NCI-H128 (cell line): ENCODE data around the gene HSBP1L1.

Experiments used
- DNase-seq: peaks from one replicate; lab custom pipeline; 2025; ENCODE audit not compliant: unreplicated experiment; lab: John Stamatoyannopoulos, UW

The HSBP1L1 gene

DNA sequence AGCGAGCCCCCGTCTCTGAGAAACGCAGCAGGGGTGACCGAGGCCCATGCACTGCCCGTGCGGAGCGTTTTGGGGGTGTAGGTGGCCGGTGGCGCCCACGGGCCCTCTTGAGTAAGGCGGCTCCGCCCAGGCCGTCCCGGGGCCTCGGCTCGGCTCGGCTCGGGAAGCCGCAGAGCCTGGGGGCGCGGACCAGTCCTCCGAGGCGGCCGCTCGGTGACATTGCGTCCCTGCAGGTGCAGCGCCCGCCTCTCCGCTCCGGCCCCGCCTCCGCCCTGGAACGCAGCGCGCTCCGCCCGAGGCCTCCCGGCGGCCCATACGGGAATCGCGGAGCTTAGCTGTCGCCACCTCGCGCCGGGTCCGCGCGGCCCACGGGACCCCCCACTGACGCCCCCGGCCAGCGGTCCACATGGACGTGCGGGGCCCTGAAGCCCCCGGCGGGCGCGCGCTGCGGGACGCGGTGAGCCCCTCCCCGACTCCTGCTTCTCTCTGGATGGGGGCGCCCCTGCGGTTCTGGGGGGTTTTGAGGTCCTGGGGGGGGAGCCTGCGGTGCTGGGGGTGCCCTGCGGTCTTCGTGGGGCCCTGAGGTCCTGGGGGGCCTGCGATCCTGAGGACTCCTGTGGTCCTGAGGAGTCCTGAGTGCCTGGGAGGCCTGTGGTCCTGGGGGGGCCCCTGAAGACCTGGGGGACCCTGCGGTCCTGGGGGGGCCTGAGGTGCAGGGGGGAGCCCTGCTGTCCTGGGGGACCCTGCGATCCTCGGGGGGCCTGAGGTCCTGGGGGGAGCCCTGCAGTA lies at the start of gene HSBP1L1:
Gene HSBP1L1, plus strand, starts transcription at position 314 of the 789 bp plus-strand sequence. Its CDS starts 93 bp downstream, at position 407.
- DNase-seq = no peak

DNA sequence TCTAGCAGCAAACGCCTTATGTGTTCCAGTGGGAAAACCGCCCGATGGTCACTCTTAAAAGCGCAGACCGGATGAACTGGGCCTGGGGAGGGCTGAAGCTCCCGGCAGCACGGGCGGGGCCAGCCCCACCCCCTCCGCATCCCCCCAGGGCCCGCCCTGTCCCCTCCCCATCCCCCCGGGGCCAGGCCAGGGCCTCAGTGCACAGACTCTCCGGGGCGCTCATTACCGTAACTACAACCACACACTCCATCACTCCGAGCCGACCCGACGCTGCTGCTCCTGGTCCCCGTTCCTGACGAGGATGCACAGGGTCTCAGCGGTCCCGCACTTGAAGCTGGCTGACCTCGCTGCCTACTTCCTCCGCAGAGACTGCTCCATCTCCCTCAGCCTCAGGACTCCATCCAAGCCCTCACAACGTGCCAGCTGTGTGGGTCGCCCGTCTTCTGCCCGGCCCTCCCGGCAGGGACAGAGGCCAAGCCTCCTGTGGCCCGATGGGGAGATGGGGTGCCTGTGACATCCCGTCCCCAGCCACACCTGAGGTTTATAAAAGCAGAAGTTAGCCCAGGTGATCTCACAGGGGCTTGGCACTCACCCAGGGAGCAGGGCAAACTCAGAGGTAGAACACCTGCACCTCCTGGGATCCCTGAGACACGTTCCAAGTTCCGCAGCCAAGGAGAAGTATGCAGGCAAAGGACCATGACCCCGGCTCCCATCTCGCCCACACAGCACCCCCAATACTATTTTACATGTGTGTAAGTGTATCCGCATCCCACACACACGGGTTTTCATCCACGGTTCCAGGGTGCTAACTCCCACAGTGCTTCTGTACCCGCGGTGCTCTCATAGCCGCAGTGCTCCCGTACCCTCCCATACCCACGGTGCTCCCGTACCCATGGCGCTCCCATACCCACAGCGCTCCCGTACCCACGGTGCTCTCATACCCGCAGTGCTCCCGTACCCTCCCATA lies 49.0 kb upstream of the HSBP1L1 start:
- DNase-seq = no peak

DNA sequence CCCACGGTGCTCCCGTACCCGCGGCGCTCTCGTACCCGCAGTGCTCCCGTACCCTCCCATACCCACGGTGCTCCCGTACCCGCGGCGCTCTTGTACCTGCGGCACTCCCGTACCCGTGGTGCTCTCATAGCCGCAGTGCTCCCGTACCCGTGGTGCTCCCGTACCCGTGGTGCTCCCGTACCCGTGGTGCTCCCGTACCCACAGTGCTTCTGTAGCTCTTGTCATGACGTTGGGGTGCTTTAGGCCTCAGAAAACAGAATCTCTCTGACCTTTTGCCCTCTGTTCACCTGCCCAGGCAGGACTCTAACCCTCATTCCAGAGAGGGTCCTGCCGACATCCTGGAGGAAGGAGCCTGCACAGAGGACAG lies 48.3 kb upstream of the HSBP1L1 start:
- no peak for DNase-seq

GRCh38 chr18:79916546-79917168 lies 47.8 kb upstream of the HSBP1L1 start:
- no peak for DNase-seq

DNA sequence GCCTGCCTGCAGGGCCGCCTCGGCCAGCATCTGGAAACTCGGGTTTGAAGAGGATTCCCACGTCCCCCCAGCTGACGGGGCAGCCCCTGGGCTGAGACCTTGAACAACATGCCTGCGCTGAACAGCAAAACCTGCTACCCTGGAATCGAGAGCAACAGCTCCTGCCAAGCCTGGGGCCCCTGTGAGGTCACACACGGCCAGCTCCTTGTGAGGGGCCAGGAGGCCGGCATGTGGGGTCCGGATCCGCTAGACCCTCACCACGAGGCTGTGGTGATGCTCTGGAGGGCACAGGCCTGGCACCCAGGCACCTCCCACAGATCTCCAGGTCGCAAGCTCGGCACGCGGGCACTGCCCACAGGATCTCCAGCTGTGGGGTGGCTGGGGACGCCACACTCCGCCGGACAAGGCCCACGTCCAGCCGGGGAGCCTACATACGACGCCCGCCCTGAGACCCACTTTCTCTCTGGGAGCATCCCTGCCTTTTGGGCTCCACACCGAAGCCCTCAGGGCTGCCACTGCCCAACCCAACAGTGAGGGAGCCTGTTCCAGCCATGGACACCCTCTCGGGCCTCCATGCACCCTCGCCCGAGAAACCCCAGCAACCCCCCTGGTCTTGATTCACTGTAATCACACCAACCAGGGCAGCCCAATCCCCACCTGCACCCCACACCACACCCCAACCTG lies 47.1 kb upstream of the HSBP1L1 start:
- DNase-seq = no peak

- no peak for DNase-seq
Measured at GRCh38 chr18:79917853-79918614, 46.4 kb upstream of the HSBP1L1 start.

DNA sequence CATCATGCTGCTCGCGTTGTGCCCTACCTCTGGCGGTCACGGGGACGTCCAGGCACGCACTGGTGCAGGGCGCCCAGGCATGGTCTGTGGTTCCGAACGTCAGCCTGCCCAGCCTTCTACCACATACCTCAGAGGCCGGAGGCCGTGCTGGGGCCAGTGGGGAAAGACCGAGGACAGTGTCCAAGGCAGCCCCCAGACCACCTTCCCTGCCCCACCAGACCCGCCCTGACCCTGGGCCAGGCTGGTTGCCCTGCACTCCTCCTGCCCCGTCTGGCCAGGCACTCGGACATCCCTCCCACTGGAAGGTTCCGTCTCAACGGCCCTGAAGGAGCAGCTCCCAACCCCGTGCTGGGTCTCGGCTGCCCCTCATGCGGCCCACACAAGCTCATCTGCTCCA lies 45.8 kb upstream of the HSBP1L1 start:
- no peak for DNase-seq

GRCh38 chr18:79919089-79919488 lies 45.4 kb upstream of the HSBP1L1 start:
- no peak for DNase-seq

DNA sequence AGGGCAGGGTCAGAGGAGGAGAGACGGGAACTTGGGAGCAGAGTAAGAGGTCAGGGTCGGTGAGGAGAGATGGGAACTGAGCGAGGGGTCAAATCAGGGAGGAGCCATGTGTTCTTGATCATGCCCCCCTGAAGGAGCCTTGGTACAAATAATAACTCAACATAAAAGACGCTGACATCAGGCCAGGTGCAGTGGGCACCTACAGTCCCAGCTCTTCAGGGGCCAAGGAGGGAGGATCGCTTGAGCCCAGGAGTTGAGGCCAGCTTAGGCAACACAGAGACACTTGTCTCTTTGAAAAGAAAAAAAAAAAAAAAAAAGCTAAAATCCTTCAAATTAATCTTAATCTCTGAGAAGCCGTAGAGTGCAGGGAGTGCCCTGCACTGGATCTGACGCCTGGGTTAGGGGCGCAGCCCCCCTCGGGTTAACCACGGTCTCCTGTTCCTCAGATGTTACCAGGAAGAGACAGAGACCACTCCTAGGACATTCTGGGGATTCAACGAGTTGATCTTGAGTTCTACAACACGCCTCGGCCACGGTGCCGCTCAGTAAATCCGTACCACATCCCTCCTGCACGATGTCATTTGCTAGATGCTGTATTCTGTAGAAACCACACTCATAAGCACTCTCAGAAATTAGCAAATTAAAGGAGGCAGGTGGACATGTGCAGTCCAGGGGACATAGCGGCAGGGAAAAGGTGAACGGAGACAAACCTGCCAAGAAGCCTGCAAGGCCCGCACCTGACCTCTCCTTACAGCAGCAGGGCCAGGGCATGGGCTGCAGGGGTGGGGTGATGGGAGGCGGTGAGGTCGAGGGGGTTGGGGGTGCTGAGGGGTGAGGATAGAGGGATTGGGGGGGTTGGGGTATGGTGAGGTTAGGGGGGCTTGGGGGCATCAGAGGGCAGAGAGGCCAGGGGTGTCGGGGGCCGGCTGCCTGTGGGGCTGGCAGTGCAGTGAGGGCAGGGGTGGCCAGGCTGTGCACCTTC lies 42.2 kb upstream of the HSBP1L1 start:
- no peak for DNase-seq

- DNase-seq = no peak
Measured at GRCh38 chr18:79922971-79923411, 41.5 kb upstream of the HSBP1L1 start.

DNA sequence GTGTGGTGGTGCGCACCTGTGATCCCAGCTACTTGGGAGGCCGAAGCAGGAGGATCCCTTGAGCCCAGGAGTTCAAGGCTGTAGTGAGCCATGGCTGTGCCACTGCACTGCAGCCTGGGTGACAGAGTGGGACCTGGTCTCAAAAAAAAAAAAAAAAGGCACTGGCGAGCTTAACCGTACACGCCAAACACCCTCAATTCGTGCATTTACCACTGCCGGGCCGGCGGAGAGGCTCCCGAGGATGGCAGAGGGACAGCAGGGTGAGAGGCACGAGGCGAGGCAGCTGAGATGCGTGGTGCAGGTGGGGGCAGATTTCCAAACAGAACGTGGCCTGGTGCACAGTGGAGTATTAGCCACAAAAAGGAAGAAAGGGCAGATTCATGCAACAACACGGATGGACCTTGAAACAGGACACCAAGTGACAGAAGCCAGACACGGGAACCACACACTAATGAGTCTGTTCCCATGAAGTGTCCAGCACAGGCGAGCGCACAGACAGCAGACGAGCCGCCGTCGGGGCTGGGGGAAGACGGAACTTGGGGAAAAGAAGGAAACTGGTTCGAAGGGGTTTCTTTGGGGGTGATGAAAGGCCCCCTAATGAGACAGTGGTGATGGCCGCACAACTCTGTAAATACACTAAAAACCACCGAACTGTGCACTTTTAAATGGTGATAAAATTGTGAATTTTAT lies 40.4 kb upstream of the HSBP1L1 start:
- no peak for DNase-seq

DNA sequence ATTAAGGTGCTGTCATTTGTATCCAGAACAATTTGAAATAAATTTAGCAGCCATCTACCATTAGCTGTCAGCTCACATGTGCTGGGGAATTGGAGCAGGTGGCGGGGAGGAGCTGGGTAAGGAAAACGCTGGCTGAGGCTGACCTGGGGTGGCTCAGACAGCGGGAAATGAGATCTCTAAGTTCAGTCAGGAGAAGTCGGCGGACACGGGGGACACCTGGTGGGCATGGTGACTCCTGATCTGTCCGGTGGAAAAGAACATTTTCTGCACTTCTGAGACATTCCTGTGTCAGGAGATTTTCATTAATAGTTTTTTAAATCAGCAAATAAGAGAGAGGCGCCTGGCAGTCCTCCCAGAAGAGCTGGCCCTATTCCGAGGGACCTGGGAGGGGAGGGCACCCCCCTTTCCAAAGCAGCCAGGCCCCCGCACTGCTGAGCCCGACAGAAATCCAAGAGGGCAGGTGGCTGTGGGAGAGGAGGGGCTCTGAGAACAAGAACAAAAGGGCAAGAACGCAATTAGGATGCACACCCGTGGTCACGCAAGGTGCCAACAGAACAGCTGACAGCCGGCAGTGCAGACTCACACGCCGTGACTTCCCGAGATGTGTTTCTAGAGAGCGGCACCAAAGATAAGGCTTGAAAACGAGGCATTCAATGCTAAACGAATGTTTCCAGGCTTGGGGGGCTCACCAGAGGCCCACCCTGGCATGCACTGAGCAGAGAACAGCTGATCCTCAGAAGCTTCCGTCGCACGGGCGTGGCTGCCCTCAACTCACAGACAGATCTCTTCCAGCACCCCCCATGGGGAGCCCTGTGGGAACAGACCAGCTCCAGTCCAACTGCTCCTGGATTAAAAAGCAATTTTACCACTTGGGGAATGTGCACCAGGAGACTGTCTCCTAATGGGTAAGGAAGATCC lies 39.4 kb upstream of the HSBP1L1 start:
- DNase-seq = peak; percentile 69

DNA sequence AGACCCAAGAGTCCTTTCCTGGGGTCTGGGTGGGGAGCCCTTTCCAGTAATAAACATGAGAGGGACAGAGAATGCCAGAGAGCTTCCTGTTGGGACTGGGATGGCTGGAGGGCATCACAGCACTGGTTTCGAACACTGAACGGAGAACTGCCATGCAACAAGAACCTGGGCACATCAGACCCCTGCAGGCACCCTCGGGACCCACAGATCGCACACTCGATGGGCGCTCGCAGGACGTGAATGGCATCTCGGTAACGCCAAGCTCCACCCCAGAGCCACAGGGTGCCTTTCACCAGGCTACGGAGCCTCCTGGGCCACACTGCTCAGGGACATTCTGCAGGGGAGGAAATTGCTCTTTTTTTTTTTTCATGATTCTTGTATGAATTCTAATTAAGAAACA lies 38.1 kb upstream of the HSBP1L1 start:
- no peak for DNase-seq

GRCh38 chr18:79926715-79927606 lies 37.5 kb upstream of the HSBP1L1 start:
- DNase-seq = no peak

DNA sequence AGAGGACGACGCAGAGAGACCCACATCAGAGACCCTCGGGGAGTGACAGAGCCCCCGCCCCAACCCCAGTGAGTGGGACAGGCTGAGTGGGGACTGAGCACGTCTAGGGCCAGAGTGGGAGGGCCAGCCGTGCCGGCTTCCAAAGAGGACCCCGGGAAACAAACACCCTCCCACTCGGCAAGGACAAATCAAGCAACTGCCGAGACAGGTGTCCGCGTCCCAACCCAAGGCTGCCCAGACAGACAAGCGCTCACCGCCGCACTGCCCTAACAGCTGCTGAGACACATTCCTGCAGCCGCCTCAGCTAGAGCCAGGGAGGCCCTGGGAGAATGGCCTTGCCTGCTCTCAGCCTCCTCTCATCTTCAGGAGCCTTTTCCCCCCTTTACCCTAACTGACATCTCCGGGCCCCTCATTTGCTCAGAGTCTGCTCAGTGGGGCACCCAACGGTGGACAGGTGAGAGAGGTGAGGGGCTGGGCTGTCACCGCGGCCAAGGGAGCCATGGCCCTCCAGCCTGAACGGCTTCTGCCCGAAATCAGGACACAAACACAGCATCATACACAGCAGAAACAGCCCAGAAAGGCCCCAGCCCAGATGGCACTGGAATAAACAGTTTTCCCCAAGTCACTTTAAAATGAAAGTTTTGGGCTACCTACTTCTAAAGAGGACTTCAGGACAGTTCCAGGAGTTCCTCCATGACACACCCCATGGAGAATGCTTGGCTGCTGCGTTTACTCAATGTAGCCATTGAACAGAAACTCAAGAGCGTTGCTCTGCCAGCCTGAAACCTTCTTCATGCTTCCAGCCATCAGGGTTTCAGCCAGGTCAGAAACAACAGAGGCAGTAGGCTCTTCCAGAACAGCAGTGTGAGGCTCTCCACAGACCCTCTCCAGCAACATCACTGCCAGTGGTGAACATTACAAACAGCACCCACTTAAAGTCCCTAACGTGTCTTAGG lies 36.6 kb upstream of the HSBP1L1 start:
- DNase-seq = no peak
